Measurements from ENCODE around the gene ISL1. TPM values are rescaled to one million over a fixed set of nuclear protein-coding genes. Genes with fewer than 3 reads are reported as not detected.

The ISL1 gene
- total and polyA plus RNA-seq, 11 donors: 0.08 to 0.61 TPM; not detected in 9

GRCh38 chr5:51379331-51379700 is 3.9 kb upstream of the ISL1 start:
- intact Hi-C loops (cut with DNase I): no loop called here
- no peak overlapping the region for H3K4me3 ChIP-seq
- no peaks in the 10 kb centered on the region for H3K9me3 ChIP-seq
- H3K36me3 ChIP-seq: no peaks in the 10 kb centered on the region
- peaks cover 0 to 35% (median 9%) of the 10 kb centered on the region in 12 donors for H3K4me1 ChIP-seq
- H3K27ac ChIP-seq: no peak overlapping the region
- WGBS, 4 donors: 1 to 3% (median 2%) methylated on average over 4 of the region's 4 CpGs
- TF ChIP-seq POLR2A (IDR thresholded peaks at IDR 0.05): no peak
- TF ChIP-seq CTCF (IDR thresholded peaks at IDR 0.05): no peak
- H3K27me3 ChIP-seq: peaks cover 33 to 99% (median 84%) of the 10 kb centered on the region in 9 donors
- DNase-seq (no peak), ATAC-seq (no peak)

GRCh38 chr5:51380603-51381207 is 2.5 kb upstream of the ISL1 start:
- Histone ChIP-seq H3K9me3 (no peaks in the 10 kb centered on the region), H3K27me3 (peaks cover 37 to 100% (median 93%) of the 10 kb centered on the region in 9 donors), H3K36me3 (no peaks in the 10 kb centered on the region), H3K4me3 (no peak overlapping the region), H3K27ac (no peak overlapping the region), H3K4me1 (peaks cover 0 to 35% (median 9%) of the 10 kb centered on the region in 12 donors)
- intact Hi-C loops (cut with DNase I): no loop called here
- TF ChIP-seq CTCF (IDR thresholded peaks at IDR 0.05) (peak in 8 of 12 donors; percentile 12 to 46 (median 26)), POLR2A (IDR thresholded peaks at IDR 0.05) (no peak)
- DNase-seq: no peak
- ATAC-seq: no peak
- 1 to 5% (median 3%) methylated on average over 7 of the region's 7 CpGs for WGBS, 4 donors

- Histone ChIP-seq H3K27me3 (peaks cover 31 to 100% (median 92%) of the 10 kb centered on the region in 9 donors), H3K9me3 (no peaks in the 10 kb centered on the region), H3K4me3 (peak overlapping the region in 2 of 12 donors; percentile 23 to 48), H3K4me1 (peaks cover 0 to 37% (median 9%) of the 10 kb centered on the region in 12 donors), H3K27ac (peak overlapping the region in 1 of 12 donors; percentile 80), H3K36me3 (no peaks in the 10 kb centered on the region)
- TF ChIP-seq POLR2A (IDR thresholded peaks at IDR 0.05): no peak
- TF ChIP-seq CTCF (IDR thresholded peaks at IDR 0.05): no peak
- no peak for DNase-seq
- no peak for ATAC-seq
- 6 to 9% (median 6%) methylated on average over 19 of the region's 19 CpGs for WGBS, 4 donors
- intact Hi-C loops (cut with DNase I): no loop called here
These were observed 1.3 kb upstream of the ISL1 start for GRCh38 chr5:51381761-51382474.

GRCh38 chr5:51382521-51383130 is 622 bp upstream of the ISL1 start:
- Histone ChIP-seq H3K4me1 (peaks cover 0 to 44% (median 11%) of the 10 kb centered on the region in 12 donors), H3K36me3 (no peaks in the 10 kb centered on the region), H3K27ac (peak overlapping the region in 1 of 12 donors; percentile 80), H3K27me3 (peaks cover 32 to 100% (median 92%) of the 10 kb centered on the region in 9 donors), H3K9me3 (no peaks in the 10 kb centered on the region), H3K4me3 (peak overlapping the region in 11 of 12 donors; percentile 23 to 52 (median 39))
- DNase-seq (peak in 1 of 5 donors; percentile 63), ATAC-seq (peak in 3 of 4 donors; percentile 20 to 46 (median 44))
- TF ChIP-seq POLR2A (IDR thresholded peaks at IDR 0.05): no peak
- TF ChIP-seq CTCF (IDR thresholded peaks at IDR 0.05): no peak
- WGBS, 4 donors: 1 to 3% (median 2%) methylated on average over 32 to 45 of the region's 45 CpGs
- intact Hi-C loops (cut with DNase I): no loop called here
